Measurements from ENCODE around the gene PRRX2. TPM values are rescaled to one million over a fixed set of nuclear protein-coding genes. Genes with fewer than 3 reads are reported as not detected.
"Not testable (repeated sequence)": the region's sequence is repeated elsewhere in the genome, so short reads cannot be mapped to it uniquely, and the experiment has no call there.

PRRX2 gene
- polyA plus RNA-seq, 6 donors from 2014 or later: not detected

DNA sequence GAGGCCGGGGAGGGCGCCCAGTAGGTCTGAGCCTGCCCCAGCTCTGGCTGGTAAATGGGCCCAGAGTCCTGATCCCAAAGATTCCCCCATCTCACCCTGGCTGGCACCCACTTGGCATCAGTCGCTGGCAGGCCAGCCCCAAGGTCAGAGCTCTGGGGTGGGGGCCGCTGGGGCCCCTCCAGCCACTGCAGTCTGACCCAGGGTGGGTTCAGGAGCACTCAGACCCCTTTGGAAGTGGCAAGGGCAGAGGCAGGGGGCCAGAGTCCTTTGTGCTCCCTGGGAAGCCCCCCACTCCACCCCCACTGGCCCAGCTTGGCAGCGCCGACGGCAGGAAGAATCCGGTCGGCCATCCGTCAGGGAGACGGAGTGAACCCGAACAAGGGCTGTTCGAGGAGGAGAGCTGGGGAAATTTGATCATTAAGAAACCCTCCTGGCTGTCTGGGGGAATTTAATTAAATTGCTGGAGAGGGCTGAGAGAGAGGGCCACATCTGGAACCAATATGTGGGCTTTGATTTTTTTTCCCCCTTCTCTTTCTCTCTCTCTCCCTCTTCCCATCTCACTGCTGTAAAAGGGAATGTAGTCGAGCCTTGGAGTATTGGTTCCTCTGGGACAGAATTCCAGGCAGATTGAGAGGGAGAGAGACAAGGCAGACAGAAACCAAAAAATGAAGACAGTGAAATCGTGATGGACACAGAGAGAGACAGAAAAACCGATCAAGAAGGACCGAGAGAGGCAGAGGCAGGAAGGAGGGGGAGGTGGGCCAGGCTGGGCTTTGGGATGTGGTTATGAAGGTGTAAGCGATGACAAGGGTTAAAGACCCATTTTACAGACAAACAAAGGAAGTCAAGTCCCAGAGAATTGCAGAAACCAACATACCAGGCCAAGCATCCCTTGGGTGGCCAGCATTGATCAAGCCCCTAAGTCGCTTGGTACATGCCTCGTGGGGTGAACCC lies 15.4 kb upstream of the PRRX2 start:
- ATAC-seq (ENCODE audit: low read depth in 2 of 2): no peak
- Mint-ChIP-seq H3K4me1 (peaks cover 0 to 5% (median 2%) of the 10 kb centered on the region in 3 donors), H3K4me3 (no peak overlapping the region), H3K27me3 (peaks cover 0 to 17% (median 5%) of the 10 kb centered on the region in 3 donors), H3K27ac (no peak overlapping the region), H3K36me3 (no peaks in the 10 kb centered on the region), H3K9me3 (peaks cover 0 to 2% (median 0%) of the 10 kb centered on the region in 7 donors)
- DNase-seq: no peak

DNA sequence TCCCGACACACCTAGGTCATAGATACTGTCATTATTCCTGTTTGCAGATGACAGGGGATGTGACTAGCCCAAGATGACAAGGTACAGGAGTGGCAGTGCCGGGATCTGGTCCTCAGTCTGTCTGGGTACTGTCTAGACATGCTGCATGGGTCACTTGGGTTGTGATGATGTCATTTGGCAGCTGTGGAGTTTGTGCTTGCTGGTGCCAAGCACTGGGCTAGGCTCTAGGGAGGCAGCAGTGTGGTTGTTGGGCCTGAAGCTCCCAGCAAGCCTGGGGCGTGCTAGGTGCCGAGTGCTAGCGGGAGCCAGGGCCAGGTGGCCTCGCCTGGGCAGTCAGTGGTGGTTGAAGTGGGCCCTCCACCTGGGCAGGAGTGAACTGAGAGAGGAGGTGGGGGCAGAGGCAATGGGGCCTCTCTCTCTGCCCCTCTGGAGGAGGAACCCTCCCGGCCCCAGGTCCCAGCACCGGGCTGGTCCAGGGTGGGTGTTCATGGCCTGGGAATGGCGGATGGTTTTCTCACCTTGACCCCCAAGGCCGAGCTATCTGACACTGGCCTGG lies 14.7 kb upstream of the PRRX2 start:
- Mint-ChIP-seq H3K27me3 (peaks cover 0 to 22% (median 5%) of the 10 kb centered on the region in 3 donors), H3K9me3 (peaks cover 0 to 2% (median 0%) of the 10 kb centered on the region in 7 donors), H3K27ac (no peak overlapping the region), H3K36me3 (no peaks in the 10 kb centered on the region), H3K4me3 (no peak overlapping the region), H3K4me1 (peaks cover 0 to 5% (median 2%) of the 10 kb centered on the region in 3 donors)
- ATAC-seq (ENCODE audit: low read depth in 2 of 2) (no peak), DNase-seq (no peak)

DNA sequence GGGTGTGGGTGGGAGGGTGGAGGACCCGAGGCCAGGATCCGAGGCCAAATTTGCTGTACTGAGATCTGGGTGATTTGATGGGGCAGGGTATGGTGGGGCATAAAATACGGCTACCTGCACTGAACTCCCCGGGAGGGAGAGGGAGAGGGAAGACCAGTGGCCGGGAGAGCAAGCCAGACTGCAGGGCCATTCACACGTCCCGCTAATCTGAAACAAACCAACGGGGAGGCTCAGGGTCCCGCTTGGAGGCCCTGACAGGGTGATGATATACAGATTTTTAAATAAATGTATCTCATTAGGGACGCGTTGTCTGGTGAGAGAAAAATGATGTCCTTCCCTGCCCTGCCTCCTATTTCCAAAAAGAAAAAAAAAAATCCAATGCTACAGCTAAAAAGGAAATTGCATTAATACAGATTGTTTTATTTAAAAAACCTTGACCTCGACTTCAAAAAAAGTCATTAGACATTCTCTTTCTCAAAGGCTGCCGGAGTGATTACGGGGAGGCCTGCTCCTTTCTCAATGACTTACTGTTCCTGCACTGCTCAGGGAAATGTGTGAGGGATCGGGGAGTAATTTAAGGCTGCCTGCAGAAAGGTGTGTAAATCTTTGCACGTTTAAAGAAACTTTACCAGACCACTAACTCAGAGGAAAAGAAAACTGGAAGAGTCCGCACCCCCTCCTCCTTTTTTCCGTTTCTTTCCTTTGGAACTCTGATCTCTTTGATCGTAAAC lies 11.5 kb upstream of the PRRX2 start:
- ATAC-seq (ENCODE audit: low read depth in 2 of 2): no peak
- no peak overlapping the region for H3K4me3 Mint-ChIP-seq
- H3K4me1 Mint-ChIP-seq: peaks cover 0 to 2% (median 0%) of the 10 kb centered on the region in 3 donors

DNA sequence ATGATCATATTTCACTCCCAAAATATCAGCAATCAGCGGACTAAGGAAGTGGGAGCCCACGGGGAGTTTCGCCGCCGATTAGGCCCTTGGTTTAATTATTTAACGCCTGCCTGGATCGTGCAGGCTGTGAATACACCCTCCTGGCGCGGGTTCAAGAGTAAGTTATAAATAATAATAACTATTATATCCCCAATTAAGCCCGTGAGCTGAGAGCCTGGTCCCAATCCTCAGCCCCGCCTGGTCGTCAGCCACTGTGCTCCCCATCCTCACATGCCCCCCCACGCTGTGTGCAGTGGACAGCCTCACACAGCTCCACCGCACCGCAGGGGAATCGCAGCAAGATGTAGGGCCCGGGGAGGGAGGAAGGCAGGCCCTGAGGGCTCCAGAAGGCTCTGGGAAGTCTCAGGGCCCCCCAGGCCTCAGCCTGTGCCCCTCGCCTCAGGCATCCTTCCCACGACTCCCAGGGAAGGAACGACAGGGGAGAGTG lies 10.8 kb upstream of the PRRX2 start:
- no peak for ATAC-seq (ENCODE audit: low read depth in 2 of 2)
- H3K27me3 Mint-ChIP-seq: peaks cover 0 to 22% (median 4%) of the 10 kb centered on the region in 3 donors
- H3K4me3 Mint-ChIP-seq: no peak overlapping the region
- no peaks in the 10 kb centered on the region for H3K9me3 Mint-ChIP-seq
- DNase-seq: no peak
- peaks cover 0 to 2% (median 0%) of the 10 kb centered on the region in 3 donors for H3K4me1 Mint-ChIP-seq
- H3K36me3 Mint-ChIP-seq: no peaks in the 10 kb centered on the region
- H3K27ac Mint-ChIP-seq: no peak overlapping the region

More for the DNA sequence above, 11.5 kb upstream of the PRRX2 start:
- no peak for DNase-seq
- Mint-ChIP-seq H3K27me3 (peaks cover 0 to 22% (median 4%) of the 10 kb centered on the region in 3 donors), H3K36me3 (no peaks in the 10 kb centered on the region), H3K9me3 (no peaks in the 10 kb centered on the region), H3K27ac (peak overlapping the region in 1 of 6 donors; percentile 42)

DNA sequence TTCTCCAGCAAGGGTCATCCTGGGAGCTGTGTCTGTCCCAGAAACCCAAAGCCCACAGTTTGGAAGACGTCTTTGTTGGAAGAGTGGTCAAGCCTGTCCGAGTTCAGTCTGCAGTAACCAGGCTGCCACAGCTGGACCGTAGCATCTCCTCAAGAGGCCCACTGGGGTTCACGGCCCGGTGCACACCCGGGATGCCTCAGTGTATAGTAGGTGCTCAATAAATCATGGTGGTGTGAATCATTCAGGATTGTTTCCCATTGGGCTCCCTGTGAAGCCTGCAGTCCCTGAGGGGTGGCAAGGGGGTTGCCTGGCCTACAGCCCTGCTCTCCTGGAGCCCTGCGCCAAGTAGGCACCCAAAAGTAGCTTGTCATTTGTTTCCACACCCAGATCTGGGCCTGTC lies 10.3 kb upstream of the PRRX2 start:
- no peak overlapping the region for H3K4me3 Mint-ChIP-seq
- H3K36me3 Mint-ChIP-seq: no peaks in the 10 kb centered on the region
- peaks cover 0 to 18% (median 4%) of the 10 kb centered on the region in 3 donors for H3K27me3 Mint-ChIP-seq
- no peaks in the 10 kb centered on the region for H3K9me3 Mint-ChIP-seq
- H3K4me1 Mint-ChIP-seq: peaks cover 0 to 2% (median 0%) of the 10 kb centered on the region in 3 donors
- no peak for DNase-seq
- H3K27ac Mint-ChIP-seq: no peak overlapping the region
- no peak for ATAC-seq (ENCODE audit: low read depth in 2 of 2)

DNA sequence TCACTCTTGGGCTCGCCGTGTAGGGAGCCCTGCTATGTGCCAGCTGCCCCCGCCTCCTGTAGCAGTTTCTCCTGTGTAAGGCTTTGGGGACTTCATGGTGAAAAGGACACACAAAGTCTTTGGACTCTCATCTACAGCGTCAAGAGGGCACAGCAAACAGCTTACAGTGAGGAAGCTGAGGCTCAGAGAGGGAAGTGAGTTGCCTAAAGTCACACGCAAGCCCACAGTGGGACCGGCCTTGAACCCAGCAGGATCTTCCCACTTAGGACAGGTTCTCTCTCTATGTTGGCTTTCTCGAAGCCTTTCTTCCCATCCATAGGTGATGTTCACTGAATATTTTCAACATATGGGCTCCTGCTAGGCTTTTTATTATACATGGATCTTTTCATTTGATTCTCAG lies 9.8 kb upstream of the PRRX2 start:
- Mint-ChIP-seq H3K27me3 (peaks cover 0 to 14% (median 5%) of the 10 kb centered on the region in 3 donors), H3K9me3 (no peaks in the 10 kb centered on the region), H3K4me3 (no peak overlapping the region), H3K4me1 (peaks cover 0 to 2% (median 0%) of the 10 kb centered on the region in 3 donors), H3K27ac (no peak overlapping the region), H3K36me3 (no peaks in the 10 kb centered on the region)
- DNase-seq (no peak), ATAC-seq (ENCODE audit: low read depth in 2 of 2) (no peak)

DNA sequence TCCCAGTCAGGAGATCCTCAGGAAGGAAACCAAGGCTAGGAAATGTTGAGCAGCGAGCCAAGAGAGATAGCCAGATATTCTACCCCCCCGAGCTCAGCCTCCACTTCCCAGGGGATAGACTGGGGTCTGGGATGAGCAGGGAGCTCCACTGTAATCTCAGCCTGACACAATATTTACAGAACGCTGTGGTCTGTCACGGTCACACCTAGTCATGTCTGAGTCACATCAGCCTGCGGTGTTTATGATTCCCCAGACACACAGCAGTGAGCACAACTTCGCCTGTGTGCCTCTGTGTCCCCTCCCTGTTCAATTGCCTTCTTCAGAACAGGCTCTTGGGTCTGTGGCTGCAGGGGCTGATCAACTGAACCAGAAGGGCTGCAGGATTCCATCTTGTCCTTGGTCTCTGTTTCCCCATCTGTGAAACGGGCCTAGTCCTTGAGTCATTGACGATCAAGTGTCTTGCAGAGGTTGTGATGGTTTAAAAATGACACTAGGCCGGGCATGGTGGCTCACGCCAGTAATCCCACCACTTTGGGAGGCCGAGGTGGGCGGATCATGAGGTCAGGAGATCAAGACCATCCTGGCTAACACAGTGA lies 8.6 kb upstream of the PRRX2 start:
- H3K36me3 Mint-ChIP-seq: no peaks in the 10 kb centered on the region
- peaks cover 5 to 21% (median 11%) of the 10 kb centered on the region in 3 donors for H3K27me3 Mint-ChIP-seq
- H3K4me3 Mint-ChIP-seq: no peak overlapping the region
- DNase-seq: no peak
- no peaks in the 10 kb centered on the region for H3K9me3 Mint-ChIP-seq
- no peak overlapping the region for H3K27ac Mint-ChIP-seq
- peaks cover 0 to 2% (median 0%) of the 10 kb centered on the region in 3 donors for H3K4me1 Mint-ChIP-seq
- no peak for ATAC-seq (ENCODE audit: low read depth in 2 of 2)

DNA sequence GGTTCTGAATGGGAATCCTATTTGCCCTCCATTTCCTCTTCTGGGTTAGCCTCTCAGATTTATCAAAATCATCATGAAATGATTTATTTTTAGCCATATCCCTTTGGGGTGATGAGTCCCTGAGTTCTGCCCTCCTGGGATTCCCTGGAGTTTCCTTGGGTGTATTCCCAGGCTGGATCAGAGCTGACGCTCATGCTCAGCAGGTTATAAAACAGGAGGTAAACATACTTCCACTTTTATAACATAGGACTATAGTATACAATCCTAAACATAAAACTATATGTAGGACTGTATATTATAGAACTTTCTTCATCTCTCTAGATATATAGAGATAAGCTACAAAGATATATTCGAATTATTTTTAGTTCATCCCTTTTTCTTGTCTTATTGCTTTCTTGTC lies 4.4 kb upstream of the PRRX2 start:
- Mint-ChIP-seq H3K27ac (peak overlapping the region in 2 of 6 donors; percentile 34 to 78), H3K4me3 (no peak overlapping the region), H3K9me3 (no peaks in the 10 kb centered on the region), H3K4me1 (peaks cover 4 to 9% (median 6%) of the 10 kb centered on the region in 3 donors), H3K36me3 (no peaks in the 10 kb centered on the region), H3K27me3 (peaks cover 19 to 31% (median 21%) of the 10 kb centered on the region in 3 donors)
- no peak for DNase-seq
- no peak for ATAC-seq (ENCODE audit: low read depth in 2 of 2)

DNA sequence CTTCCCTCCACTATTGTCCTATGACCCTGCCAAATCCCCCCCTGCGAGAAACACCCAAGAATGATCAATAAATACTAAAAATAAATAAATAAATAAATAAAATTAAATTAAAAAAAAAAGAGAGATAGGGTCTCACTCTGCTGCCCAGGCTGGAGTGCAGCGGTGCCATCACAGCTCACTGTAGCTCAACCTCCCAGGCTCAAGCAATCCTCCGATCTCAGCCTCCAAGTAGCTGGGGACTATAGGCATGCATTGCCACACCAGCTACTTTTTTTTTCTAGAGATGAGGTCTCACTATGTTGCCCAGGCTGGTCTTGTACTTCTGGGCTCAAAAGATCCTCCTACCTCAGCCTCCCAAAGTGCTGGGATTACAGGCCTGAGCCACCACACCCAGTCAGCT lies 3.2 kb upstream of the PRRX2 start:
- H3K4me3 Mint-ChIP-seq: peak overlapping the region in 1 of 8 donors; percentile 2
- DNase-seq; H3K27ac Mint-ChIP-seq; H3K36me3 Mint-ChIP-seq; H3K4me1 Mint-ChIP-seq; ATAC-seq (ENCODE audit: low read depth in 2 of 2); H3K9me3 Mint-ChIP-seq: not testable (repeated sequence)
- H3K27me3 Mint-ChIP-seq: peaks cover 15 to 34% (median 20%) of the 10 kb centered on the region in 3 donors

DNA sequence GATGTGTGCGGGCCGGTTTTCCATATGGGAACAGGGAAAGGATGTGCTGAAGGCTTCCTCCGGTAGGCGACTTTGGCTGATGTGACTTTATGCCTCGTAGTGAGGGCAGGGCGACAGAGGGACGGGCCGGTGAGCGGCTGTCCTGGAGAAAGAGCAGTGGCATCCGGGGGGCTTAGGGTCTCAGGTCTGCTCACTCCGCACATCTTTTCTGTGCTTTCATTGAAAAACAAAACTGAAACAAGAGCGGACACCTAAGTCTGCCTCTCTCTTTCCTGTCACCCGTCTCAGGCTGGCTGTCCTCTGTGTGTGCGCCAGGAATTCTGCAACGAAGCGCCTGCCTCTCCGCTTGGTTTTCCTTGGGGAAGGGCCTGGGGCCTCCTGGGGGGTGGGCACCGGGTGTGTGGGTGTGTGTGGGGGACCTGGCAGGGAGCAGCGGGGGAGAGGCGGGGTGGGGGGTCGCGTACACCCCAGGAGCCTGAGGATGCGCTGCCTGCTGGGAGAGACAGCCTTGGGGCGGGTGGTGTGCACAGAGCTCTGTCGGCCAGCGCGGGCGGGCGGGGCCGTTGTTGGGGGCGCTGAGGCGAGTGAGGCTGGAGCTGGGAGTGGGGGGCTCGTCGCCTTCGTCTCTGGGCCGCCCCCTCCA lies 580 bp upstream of the PRRX2 start:
- Mint-ChIP-seq H3K4me3 (peak overlapping the region; percentile 74 to 90 (median 82)), H3K36me3 (no peaks in the 10 kb centered on the region), H3K27me3 (peaks cover 19 to 59% (median 30%) of the 10 kb centered on the region in 3 donors), H3K27ac (peak overlapping the region in 3 of 6 donors; percentile 44 to 66 (median 45)), H3K4me1 (peaks cover 6 to 9% (median 8%) of the 10 kb centered on the region in 3 donors), H3K9me3 (no peaks in the 10 kb centered on the region)
- no peak for DNase-seq
- ATAC-seq (ENCODE audit: low read depth in 2 of 2): peak; percentile 56 to 63

DNA sequence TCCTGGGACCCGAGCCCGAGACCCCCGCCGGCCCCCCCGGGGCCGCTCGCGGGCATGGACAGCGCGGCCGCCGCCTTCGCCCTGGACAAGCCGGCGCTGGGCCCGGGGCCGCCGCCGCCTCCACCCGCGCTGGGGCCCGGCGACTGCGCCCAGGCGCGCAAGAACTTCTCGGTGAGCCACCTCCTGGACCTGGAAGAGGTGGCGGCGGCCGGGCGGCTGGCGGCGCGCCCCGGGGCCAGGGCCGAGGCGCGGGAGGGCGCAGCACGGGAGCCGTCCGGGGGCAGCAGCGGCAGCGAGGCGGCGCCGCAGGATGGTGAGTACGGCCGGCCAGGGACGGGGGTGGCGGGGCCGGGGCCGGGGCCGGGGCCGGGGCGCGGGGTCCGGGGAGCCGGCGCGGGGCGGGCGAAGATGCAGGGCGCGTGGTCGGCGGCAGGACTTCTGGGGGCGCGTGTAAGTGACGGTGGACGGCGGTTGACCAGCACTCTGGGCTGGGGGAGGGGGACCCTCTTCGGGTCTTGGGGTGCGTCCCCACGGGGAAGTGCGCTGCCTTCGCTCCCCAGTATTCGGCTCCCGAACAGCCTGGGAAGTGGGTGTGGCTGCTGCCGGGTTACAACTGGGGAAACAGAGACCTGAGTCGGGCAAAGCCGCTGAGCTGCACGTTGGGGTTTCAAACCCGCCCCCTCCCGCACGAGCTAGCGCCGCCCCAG lies 520 bp downstream of the PRRX2 start:
- no peak for DNase-seq
- H3K9me3 Mint-ChIP-seq: no peaks in the 10 kb centered on the region
- peak in 1 of 2 donors; percentile 9 for ATAC-seq (ENCODE audit: low read depth in 2 of 2)
- H3K27me3 Mint-ChIP-seq: peaks cover 17 to 59% (median 32%) of the 10 kb centered on the region in 3 donors
- H3K4me1 Mint-ChIP-seq: peaks cover 6 to 9% (median 8%) of the 10 kb centered on the region in 3 donors
- H3K36me3 Mint-ChIP-seq: no peaks in the 10 kb centered on the region
- H3K27ac Mint-ChIP-seq: no peak overlapping the region
- peak overlapping the region in 6 of 8 donors; percentile 30 to 82 (median 57) for H3K4me3 Mint-ChIP-seq

DNA sequence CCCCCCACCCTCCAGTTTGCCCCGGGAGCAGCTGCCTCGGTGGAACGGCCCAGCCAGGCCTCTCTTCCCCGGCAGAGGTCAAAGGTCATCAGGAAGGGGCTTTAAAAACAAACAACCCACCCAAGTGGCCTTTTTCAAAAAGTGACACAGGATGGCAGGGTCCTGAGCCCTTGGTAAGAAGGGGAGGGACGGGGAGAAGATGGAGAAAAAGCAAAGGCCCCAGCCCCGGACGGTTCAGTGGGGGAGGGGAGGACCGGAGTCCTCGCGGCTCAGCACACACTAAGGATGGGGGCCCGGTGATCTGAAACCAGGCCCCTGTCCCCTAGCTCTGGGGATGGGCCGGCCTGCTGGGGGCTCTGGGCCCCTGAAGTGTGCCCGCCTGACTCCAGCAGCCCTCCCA lies 1.1 kb downstream of the PRRX2 start:
- DNase-seq (no peak), ATAC-seq (ENCODE audit: low read depth in 2 of 2) (no peak)
- H3K4me3 Mint-ChIP-seq: peak overlapping the region in 1 of 8 donors; percentile 11
- no peaks in the 10 kb centered on the region for H3K36me3 Mint-ChIP-seq
- H3K27ac Mint-ChIP-seq: no peak overlapping the region
- no peaks in the 10 kb centered on the region for H3K9me3 Mint-ChIP-seq
- peaks cover 15 to 57% (median 26%) of the 10 kb centered on the region in 3 donors for H3K27me3 Mint-ChIP-seq
- peaks cover 6 to 9% (median 8%) of the 10 kb centered on the region in 3 donors for H3K4me1 Mint-ChIP-seq

Measured in naive B cell (primary cell).